OCI-LY7 (cell line): ENCODE results near the gene TGM5. TPM values are rescaled to one million over a fixed set of nuclear protein-coding genes. Genes with fewer than 3 reads are reported as not detected.

ENCODE experiments used
- BruUV-seq: library from RNA; stranded (reverse); fragments of 400-500 nt; replicated peaks from 2 replicates; lab custom pipeline; 2021; lab: Mats Ljungman, UMichigan
- CTCF ChIA-PET: fragments of 300-600 bp; sonication (Branson Sonifier 250); formaldehyde crosslinking; loops from one replicate; lab custom pipeline; 2022; ENCODE audit warnings: antibody characterized with exemption; ENCODE audit not compliant: unreplicated experiment; lab: Charles Lee
- POLR2A ChIA-PET: fragments of 300-600 bp; sonication (Branson Sonifier 250); formaldehyde crosslinking; loops from one replicate; lab custom pipeline; 2022; ENCODE audit warnings: antibody characterized with exemption; lab: Charles Lee
- DNase-seq: peaks from one replicate; pipeline ENCODE4 v3.0.0-alpha.2; 2015; ENCODE audit warnings: low spot score
- H2AFZ ChIP-seq: fragments of 200-600 bp; sonication (generic), shearing (Covaris generic); 2 replicates; pipeline ENCODE4 v1.6.1; 2014; ENCODE audit warnings: mild to moderate bottlenecking, antibody characterized with exemption, low read length, moderate library complexity
- H3K27ac ChIP-seq: fragments of 200-600 bp; sonication (generic); 2 replicates; pipeline ENCODE4 v1.5.1; 2014; ENCODE audit warnings: mixed run types, low read depth, mild to moderate bottlenecking, moderate library complexity, low read length, inconsistent platforms; ENCODE audit not compliant: poor library complexity, severe bottlenecking
- H3K36me3 ChIP-seq: fragments of 200-600 bp; sonication (generic); 2 replicates; pipeline ENCODE4 v1.6.1; 2014; ENCODE audit warnings: mild to moderate bottlenecking, antibody characterized with exemption, low read length, moderate library complexity, mixed read lengths; ENCODE audit not compliant: insufficient read depth
- H3K4me1 ChIP-seq: fragments of 200-600 bp; sonication (generic); 2 replicates; pipeline ENCODE4 v1.5.1; 2014; ENCODE audit warnings: mild to moderate bottlenecking, low read length; ENCODE audit not compliant: insufficient read depth, poor library complexity, severe bottlenecking
- H3K4me2 ChIP-seq: fragments of 200-600 bp; sonication (generic); 2 replicates; pipeline ENCODE4 v1.6.1; 2014; ENCODE audit warnings: mild to moderate bottlenecking, low read length
- H3K4me3 ChIP-seq: fragments of 200-600 bp; sonication (generic); 2 replicates; pipeline ENCODE4 v1.5.1; 2014; ENCODE audit warnings: mild to moderate bottlenecking, low read depth, low read length; ENCODE audit not compliant: poor library complexity, severe bottlenecking
- H3K79me2 ChIP-seq: fragments of 200-600 bp; sonication (generic); 2 replicates; pipeline ENCODE4 v1.6.1; 2016; ENCODE audit warnings: low read depth, mild to moderate bottlenecking, low read length, moderate library complexity, mixed read lengths; ENCODE audit not compliant: insufficient read depth
- H3K9me2 ChIP-seq: fragments of 200-600 bp; sonication (generic); 2 replicates; pipeline ENCODE4 v1.6.1; 2016; ENCODE audit warnings: mild to moderate bottlenecking, low read length, mixed read lengths; ENCODE audit not compliant: insufficient read depth
- H3K9me3 ChIP-seq: fragments of 200-600 bp; sonication (generic); 2 replicates; pipeline ENCODE4 v1.6.1; 2014; ENCODE audit warnings: mild to moderate bottlenecking, mixed run types, low read length, mixed read lengths
- H4K20me1 ChIP-seq: fragments of 200-600 bp; sonication (generic); 2 replicates; pipeline ENCODE4 v1.6.1; 2014; ENCODE audit warnings: mild to moderate bottlenecking, antibody characterized with exemption, low read length, moderate library complexity, mixed read lengths; ENCODE audit not compliant: insufficient read depth
- EZH2phosphoT487 ChIP-seq: fragments of 200-600 bp; sonication (generic); IDR thresholded peaks from 2 replicates; pipeline ENCODE4 v1.6.1; 2018; ENCODE audit warnings: low read depth, borderline replicate concordance, mild to moderate bottlenecking, mixed run types, antibody characterized with exemption, low read length, moderate library complexity, mixed read lengths
- intact Hi-C: fragments of 100-400 bp; cut with micrococcal nuclease; formaldehyde crosslinking; loops from one replicate; pipeline ENCODE4 v1.10.0; 2022; ENCODE audit not compliant: unreplicated experiment
- total RNA-seq, 2 experiments: library from RNA; depleted of rRNA in 1 of 2; stranded (reverse); fragments of >200 nt in 1 of 2; shearing (Covaris generic) in 1 of 2; gene quantifications; 2 replicates each; pipeline ENCODE4 v1.2.3, GENCODE V29; 2014 to 2022
- TF ChIP-seq, protein P1 (sequence below): fragments of 200-600 bp; sonication (generic); conservative IDR thresholded peaks from 2 replicates; pipeline ENCODE4 v1.5.1; 2014; ENCODE audit warnings: mild to moderate bottlenecking, antibody characterized with exemption, low read length, moderate library complexity, mixed read lengths

The TGM5 gene
- total RNA-seq, 2 experiments from 2014 or later = not detected

DNA sequence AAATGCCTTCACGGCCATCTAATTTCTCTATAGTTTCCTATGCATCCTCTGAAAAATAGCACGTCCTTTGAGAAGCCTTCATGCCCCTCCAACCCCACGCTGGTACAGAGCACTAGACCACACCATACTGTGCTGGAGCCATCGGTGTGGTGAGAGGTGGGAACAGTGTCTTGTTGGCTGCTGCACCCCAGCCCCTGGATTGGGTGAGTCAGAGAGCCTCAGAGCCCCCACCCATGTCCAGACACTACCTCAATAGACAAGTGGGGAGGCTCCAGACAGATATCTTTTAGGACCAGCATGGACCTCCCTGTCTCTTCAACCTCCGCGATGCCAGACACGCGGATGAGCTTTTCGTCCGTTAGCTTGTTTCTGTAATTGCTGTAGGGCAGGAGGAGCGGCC lies 12.1 kb upstream of the TGM5 start:
- Histone ChIP-seq H3K4me3 (no peak overlapping the region), H3K4me1 (no peaks in the 10 kb centered on the region), H3K79me2 (no peaks in the 10 kb centered on the region), H3K9me3 (no peaks in the 10 kb centered on the region), H3K27ac (no peak overlapping the region), H2AFZ (no peak overlapping the region), H4K20me1 (no peaks in the 10 kb centered on the region), H3K9me2 (no peaks in the 10 kb centered on the region), H3K36me3 (no peaks in the 10 kb centered on the region), H3K4me2 (no peak overlapping the region)
- CTCF ChIA-PET = no interaction called here
- POLR2A ChIA-PET = no interaction called here
- no peak for TF ChIP-seq EZH2phosphoT487
- TF ChIP-seq, protein P1, sequence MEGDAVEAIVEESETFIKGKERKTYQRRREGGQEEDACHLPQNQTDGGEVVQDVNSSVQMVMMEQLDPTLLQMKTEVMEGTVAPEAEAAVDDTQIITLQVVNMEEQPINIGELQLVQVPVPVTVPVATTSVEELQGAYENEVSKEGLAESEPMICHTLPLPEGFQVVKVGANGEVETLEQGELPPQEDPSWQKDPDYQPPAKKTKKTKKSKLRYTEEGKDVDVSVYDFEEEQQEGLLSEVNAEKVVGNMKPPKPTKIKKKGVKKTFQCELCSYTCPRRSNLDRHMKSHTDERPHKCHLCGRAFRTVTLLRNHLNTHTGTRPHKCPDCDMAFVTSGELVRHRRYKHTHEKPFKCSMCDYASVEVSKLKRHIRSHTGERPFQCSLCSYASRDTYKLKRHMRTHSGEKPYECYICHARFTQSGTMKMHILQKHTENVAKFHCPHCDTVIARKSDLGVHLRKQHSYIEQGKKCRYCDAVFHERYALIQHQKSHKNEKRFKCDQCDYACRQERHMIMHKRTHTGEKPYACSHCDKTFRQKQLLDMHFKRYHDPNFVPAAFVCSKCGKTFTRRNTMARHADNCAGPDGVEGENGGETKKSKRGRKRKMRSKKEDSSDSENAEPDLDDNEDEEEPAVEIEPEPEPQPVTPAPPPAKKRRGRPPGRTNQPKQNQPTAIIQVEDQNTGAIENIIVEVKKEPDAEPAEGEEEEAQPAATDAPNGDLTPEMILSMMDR = no peak
- no TSS peak for BruUV-seq
- intact Hi-C loops = no loop called here
- no peak for DNase-seq

DNA sequence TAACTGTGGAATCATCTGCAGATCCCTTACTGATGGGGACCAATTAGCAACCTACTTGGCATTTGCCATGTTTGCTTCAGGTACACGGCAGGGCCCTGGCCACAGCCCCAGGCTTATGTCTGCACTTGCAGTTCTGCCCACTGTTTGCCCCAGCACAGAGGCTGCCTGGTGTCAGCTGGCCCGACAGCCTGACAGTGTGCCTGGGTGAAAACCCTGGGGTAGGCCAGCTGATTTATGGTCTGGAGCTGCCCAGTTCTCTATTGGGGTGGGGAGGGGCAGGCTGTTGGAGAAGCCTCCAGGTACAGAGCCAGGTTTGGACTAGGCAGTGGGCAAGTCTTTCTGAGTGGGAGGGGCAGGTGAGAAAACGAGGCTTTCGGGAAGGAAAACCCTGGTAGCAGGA lies 11.2 kb upstream of the TGM5 start:
- Histone ChIP-seq H3K27ac (no peak overlapping the region), H3K36me3 (no peaks in the 10 kb centered on the region), H3K4me3 (no peak overlapping the region), H3K4me2 (no peak overlapping the region), H3K9me3 (no peaks in the 10 kb centered on the region), H3K4me1 (no peaks in the 10 kb centered on the region), H4K20me1 (no peaks in the 10 kb centered on the region), H3K9me2 (no peaks in the 10 kb centered on the region), H3K79me2 (no peaks in the 10 kb centered on the region), H2AFZ (no peak overlapping the region)
- intact Hi-C loops = no loop called here
- TF ChIP-seq, protein P1 = no peak
- TF ChIP-seq EZH2phosphoT487 = no peak
- ChIA-PET POLR2A (no interaction called here), CTCF (interaction anchor here (1.4 kb wide), 1 partner anchor 52 kb away, joined by 3 read pairs; no protein-coding TSS in a partner anchor)
- no peak for DNase-seq
- no TSS peak for BruUV-seq

DNA sequence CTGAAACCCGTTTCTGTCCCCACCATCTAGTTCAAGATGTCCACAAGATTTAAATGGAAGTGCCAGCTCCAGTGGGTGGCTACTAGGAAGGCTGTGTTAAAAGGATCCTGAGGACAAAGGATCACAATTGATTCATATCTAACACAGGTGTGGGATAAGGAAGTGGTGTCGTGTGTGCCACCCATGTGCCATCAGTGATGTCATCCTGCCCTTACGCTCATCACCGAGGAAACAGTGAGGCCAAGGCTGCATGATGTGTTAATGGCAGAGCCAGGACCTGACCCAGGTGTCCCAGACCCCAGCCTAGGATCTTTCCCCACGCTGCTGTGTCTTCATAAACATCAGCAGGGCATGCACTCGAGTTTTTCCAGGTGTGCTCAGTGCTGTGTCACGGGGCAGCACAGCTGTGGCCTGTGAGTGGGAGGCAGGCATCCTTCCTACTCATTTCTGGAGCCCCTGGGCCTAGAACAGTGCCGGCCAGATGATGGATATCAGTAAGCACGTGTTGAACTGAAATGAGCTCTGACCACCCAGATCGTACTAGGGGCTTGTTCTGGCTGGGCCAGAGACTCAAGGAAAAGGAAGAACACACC lies 10.6 kb upstream of the TGM5 start:
- Histone ChIP-seq H2AFZ (no peak overlapping the region), H3K9me3 (no peaks in the 10 kb centered on the region), H3K27ac (no peak overlapping the region), H3K79me2 (no peaks in the 10 kb centered on the region), H3K4me1 (no peaks in the 10 kb centered on the region), H3K36me3 (no peaks in the 10 kb centered on the region), H3K4me2 (no peak overlapping the region), H3K4me3 (no peak overlapping the region), H3K9me2 (no peaks in the 10 kb centered on the region), H4K20me1 (no peaks in the 10 kb centered on the region)
- TF ChIP-seq, protein P1 = no peak
- TF ChIP-seq EZH2phosphoT487 = no peak
- ChIA-PET POLR2A (no interaction called here), CTCF (interaction anchor here (1.4 kb wide), 1 partner anchor 52 kb away, joined by 3 read pairs; no protein-coding TSS in a partner anchor)
- DNase-seq = no peak
- no TSS peak for BruUV-seq
- intact Hi-C loops = no loop called here
